Osteoblast (primary cell): ENCODE results near the gene AFAP1. TPM values are rescaled to one million over a fixed set of nuclear protein-coding genes. Genes with fewer than 3 reads are reported as not detected.

ENCODE experiments used
- DNase-seq: peaks from one replicate; pipeline ENCODE4 v3.0.0; 2011; ENCODE audit warnings: low spot score, mixed read lengths; ENCODE audit not compliant: insufficient read length; ENCODE audit errors: missing footprints
- H2AFZ ChIP-seq: 2 replicates; pipeline ENCODE4 v1.6.0; 2011; ENCODE audit warnings: mild to moderate bottlenecking, low read length
- H3K27ac ChIP-seq: 2 replicates; pipeline ENCODE4 v1.5.1; 2011; ENCODE audit warnings: mild to moderate bottlenecking, low read depth, low read length, moderate library complexity
- H3K27me3 ChIP-seq: 2 replicates; pipeline ENCODE4 v1.6.0; 2012; ENCODE audit warnings: mild to moderate bottlenecking, control low read depth, inconsistent platforms, low read length, moderate library complexity; ENCODE audit not compliant: insufficient read depth
- H3K36me3 ChIP-seq: 2 replicates; pipeline ENCODE4 v1.5.1; 2011; ENCODE audit warnings: mild to moderate bottlenecking, low read length, control low read depth, moderate library complexity; ENCODE audit not compliant: insufficient read depth
- H3K4me1 ChIP-seq: 2 replicates; pipeline ENCODE4 v1.5.1; 2011; ENCODE audit warnings: mild to moderate bottlenecking, low read length, control low read depth, moderate library complexity; ENCODE audit not compliant: insufficient read depth
- H3K4me2 ChIP-seq: 2 replicates; pipeline ENCODE4 v1.6.0; 2011; ENCODE audit warnings: mild to moderate bottlenecking, low read length; ENCODE audit not compliant: insufficient read depth
- H3K4me3 ChIP-seq: fragments of 200-600 bp; sonication (generic); 3 replicates; pipeline ENCODE4 v1.5.1; 2012; ENCODE audit warnings: mild to moderate bottlenecking, low read length, inconsistent platforms; ENCODE audit not compliant: insufficient read depth
- H3K79me2 ChIP-seq: 2 replicates; pipeline ENCODE4 v1.6.0; 2012; ENCODE audit warnings: mild to moderate bottlenecking, low read length, control low read depth, inconsistent platforms; ENCODE audit not compliant: insufficient read depth
- H3K9me3 ChIP-seq: 2 replicates; pipeline ENCODE4 v1.5.1; 2011; ENCODE audit warnings: low read depth, low read length, control low read depth
- H4K20me1 ChIP-seq: 2 replicates; pipeline ENCODE4 v1.6.0; 2012; ENCODE audit warnings: mild to moderate bottlenecking, low read length, control low read depth; ENCODE audit not compliant: insufficient read depth
- total RNA-seq: library from RNA; depleted of rRNA; stranded (reverse); fragments of >200 nt; gene quantifications from 2 replicates; pipeline ENCODE4 v1.2.3, GENCODE V29; 2012
- TF ChIP-seq, protein P1 (sequence below): IDR thresholded peaks from 2 replicates; pipeline ENCODE4 v1.5.1; 2011; ENCODE audit warnings: mild to moderate bottlenecking, low read depth, low read length, moderate library complexity; ENCODE audit errors: extremely low read depth

Gene AFAP1
- total RNA-seq, 1 donor, result 101 TPM

DNA sequence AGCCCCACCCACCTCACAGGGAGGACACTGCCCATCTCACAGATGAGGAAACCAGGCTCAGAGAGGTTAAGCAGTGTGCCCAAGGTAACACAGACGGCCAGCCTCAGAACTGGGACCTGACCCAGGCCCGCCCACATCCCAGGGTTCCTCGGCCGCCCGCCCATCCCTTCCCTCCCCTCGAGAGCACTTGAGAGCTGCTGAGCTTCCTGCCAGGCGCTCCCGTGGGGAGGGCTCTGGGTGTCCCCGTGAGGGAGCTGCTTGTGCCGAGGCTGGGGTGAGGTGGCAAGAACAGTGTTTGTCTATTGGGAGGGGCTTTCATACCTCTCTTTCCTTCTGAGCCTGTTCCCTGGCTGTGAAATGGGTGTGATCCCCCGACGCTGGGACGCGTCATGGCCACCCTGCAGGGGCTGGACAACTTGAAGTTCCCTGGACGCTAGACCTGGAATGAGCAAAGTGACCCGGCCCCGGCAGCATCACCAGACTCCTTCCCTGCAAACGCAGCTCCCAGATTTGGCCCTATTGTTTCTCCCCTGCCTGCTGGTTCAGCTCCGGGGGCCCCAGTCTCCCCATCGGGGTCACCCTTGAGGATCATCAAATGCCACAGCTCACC lies 204.9 kb downstream of the AFAP1 start:
- H3K9me3 ChIP-seq, result no peaks in the 10 kb centered on the region
- H3K4me3 ChIP-seq, result no peak overlapping the region
- H3K27me3 ChIP-seq, result no peaks in the 10 kb centered on the region
- H4K20me1 ChIP-seq, result no peaks in the 10 kb centered on the region
- H2AFZ ChIP-seq, result no peak overlapping the region
- H3K4me1 ChIP-seq, result no peaks in the 10 kb centered on the region
- no peak overlapping the region for H3K27ac ChIP-seq
- TF ChIP-seq, protein P1, sequence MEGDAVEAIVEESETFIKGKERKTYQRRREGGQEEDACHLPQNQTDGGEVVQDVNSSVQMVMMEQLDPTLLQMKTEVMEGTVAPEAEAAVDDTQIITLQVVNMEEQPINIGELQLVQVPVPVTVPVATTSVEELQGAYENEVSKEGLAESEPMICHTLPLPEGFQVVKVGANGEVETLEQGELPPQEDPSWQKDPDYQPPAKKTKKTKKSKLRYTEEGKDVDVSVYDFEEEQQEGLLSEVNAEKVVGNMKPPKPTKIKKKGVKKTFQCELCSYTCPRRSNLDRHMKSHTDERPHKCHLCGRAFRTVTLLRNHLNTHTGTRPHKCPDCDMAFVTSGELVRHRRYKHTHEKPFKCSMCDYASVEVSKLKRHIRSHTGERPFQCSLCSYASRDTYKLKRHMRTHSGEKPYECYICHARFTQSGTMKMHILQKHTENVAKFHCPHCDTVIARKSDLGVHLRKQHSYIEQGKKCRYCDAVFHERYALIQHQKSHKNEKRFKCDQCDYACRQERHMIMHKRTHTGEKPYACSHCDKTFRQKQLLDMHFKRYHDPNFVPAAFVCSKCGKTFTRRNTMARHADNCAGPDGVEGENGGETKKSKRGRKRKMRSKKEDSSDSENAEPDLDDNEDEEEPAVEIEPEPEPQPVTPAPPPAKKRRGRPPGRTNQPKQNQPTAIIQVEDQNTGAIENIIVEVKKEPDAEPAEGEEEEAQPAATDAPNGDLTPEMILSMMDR, result no peak
- no peak for DNase-seq
- H3K79me2 ChIP-seq, result no peaks in the 10 kb centered on the region
- H3K4me2 ChIP-seq, result no peak overlapping the region
- no peaks in the 10 kb centered on the region for H3K36me3 ChIP-seq

- Histone ChIP-seq H3K4me2 (no peak overlapping the region), H3K4me3 (no peak overlapping the region), H3K4me1 (no peaks in the 10 kb centered on the region), H3K9me3 (no peaks in the 10 kb centered on the region), H3K79me2 (no peaks in the 10 kb centered on the region), H3K27me3 (no peaks in the 10 kb centered on the region), H4K20me1 (no peaks in the 10 kb centered on the region), H3K36me3 (no peaks in the 10 kb centered on the region), H3K27ac (no peak overlapping the region), H2AFZ (no peak overlapping the region)
- no peak for DNase-seq
- TF ChIP-seq, protein P1, result no peak
These were observed 205.6 kb downstream of the AFAP1 start for GRCh38 chr4:7733801-7734650.

- TF ChIP-seq, protein P1, result no peak
- H3K27ac ChIP-seq, result no peak overlapping the region
- no peak overlapping the region for H3K4me3 ChIP-seq
- no peaks in the 10 kb centered on the region for H3K9me3 ChIP-seq
- no peaks in the 10 kb centered on the region for H3K4me1 ChIP-seq
- no peaks in the 10 kb centered on the region for H3K27me3 ChIP-seq
- H3K36me3 ChIP-seq, result no peaks in the 10 kb centered on the region
- no peaks in the 10 kb centered on the region for H3K79me2 ChIP-seq
- DNase-seq, result no peak
- no peak overlapping the region for H3K4me2 ChIP-seq
- H2AFZ ChIP-seq, result no peak overlapping the region
- no peaks in the 10 kb centered on the region for H4K20me1 ChIP-seq
These were observed 206.5 kb downstream of the AFAP1 start for GRCh38 chr4:7733201-7733600.

- no peak for DNase-seq
- H3K27me3 ChIP-seq, result no peaks in the 10 kb centered on the region
- no peaks in the 10 kb centered on the region for H3K4me1 ChIP-seq
- no peaks in the 10 kb centered on the region for H3K79me2 ChIP-seq
- no peaks in the 10 kb centered on the region for H3K9me3 ChIP-seq
- no peak overlapping the region for H3K4me3 ChIP-seq
- H4K20me1 ChIP-seq, result no peaks in the 10 kb centered on the region
- H3K27ac ChIP-seq, result no peak overlapping the region
- no peaks in the 10 kb centered on the region for H3K36me3 ChIP-seq
- TF ChIP-seq, protein P1, result no peak
- H3K4me2 ChIP-seq, result no peak overlapping the region
- no peak overlapping the region for H2AFZ ChIP-seq
These were observed 207.4 kb downstream of the AFAP1 start for GRCh38 chr4:7732263-7732662.
